NCI-H69 (cell line): ENCODE results near the gene PGBD4.
"Not testable (repeated sequence)": the region's sequence is repeated elsewhere in the genome, so short reads cannot be mapped to it uniquely, and the experiment has no call there.

Experiments used
- DNase-seq: peaks from one replicate; lab custom pipeline; 2025; lab: John Stamatoyannopoulos, UW

The PGBD4 gene

GRCh38 chr15:34114215-34114614 lies 12.3 kb downstream of the PGBD4 start:
- DNase-seq: no peak

- DNase-seq: no peak
These were observed 12.9 kb downstream of the PGBD4 start for GRCh38 chr15:34114739-34115138.

- DNase-seq: no peak
These were observed 14.7 kb downstream of the PGBD4 start for GRCh38 chr15:34116620-34117019.

GRCh38 chr15:34119291-34119690 lies 17.4 kb downstream of the PGBD4 start:
- peak; percentile 37 for DNase-seq

GRCh38 chr15:34120420-34120819 lies 18.5 kb downstream of the PGBD4 start:
- not testable (repeated sequence) for DNase-seq

- not testable (repeated sequence) for DNase-seq
These were observed 19.9 kb downstream of the PGBD4 start for GRCh38 chr15:34121786-34122185.

GRCh38 chr15:34122771-34123183 lies 20.9 kb downstream of the PGBD4 start:
- DNase-seq: peak; percentile 9

GRCh38 chr15:34124651-34125050 lies 22.8 kb downstream of the PGBD4 start:
- no peak for DNase-seq

GRCh38 chr15:34125945-34126344 lies 24.1 kb downstream of the PGBD4 start:
- DNase-seq: no peak

- DNase-seq: no peak
These were observed 24.6 kb downstream of the PGBD4 start for GRCh38 chr15:34126522-34126921.

GRCh38 chr15:34128898-34129297 lies 27.0 kb downstream of the PGBD4 start:
- DNase-seq: no peak

- DNase-seq: no peak
These were observed 31.0 kb downstream of the PGBD4 start for GRCh38 chr15:34132881-34133280.

- DNase-seq: no peak
These were observed 31.6 kb downstream of the PGBD4 start for GRCh38 chr15:34133511-34133910.

- DNase-seq: no peak
These were observed 45.7 kb downstream of the PGBD4 start for GRCh38 chr15:34147371-34148140.

GRCh38 chr15:34154725-34155204 lies 52.9 kb downstream of the PGBD4 start:
- no peak for DNase-seq

GRCh38 chr15:34155859-34156258 lies 54.0 kb downstream of the PGBD4 start:
- no peak for DNase-seq
